ENCODE data around the gene PDE7B.

- TF ChIP-seq CTCF (conservative IDR thresholded peaks at IDR 0.05) = no peak
- no peak for TF ChIP-seq ZFX (IDR thresholded peaks at IDR 0.05)
Measured at GRCh38 chr6:136173519-136174507, 322.3 kb downstream of the PDE7B start.

Data from C4-2B (cell line).